ENCODE results near the gene SDK1.

- TF ChIP-seq CTCF (IDR thresholded peaks at IDR 0.05) = no peak
- TF ChIP-seq POLR2AphosphoS5 (IDR thresholded peaks at IDR 0.05) = no peak
- TF ChIP-seq POLR2A (IDR thresholded peaks at IDR 0.05) = no peak
These were observed 277.3 kb downstream of the SDK1 start for GRCh38 chr7:3578399-3578798.
